Adipocyte (in vitro differentiated cells): ENCODE data around the gene CFAP46.
A peak's percentile ranks its signal among the peaks of the same experiment; 100 is the strongest.
"Not testable (repeated sequence)": the region's sequence is repeated elsewhere in the genome, so short reads cannot be mapped to it uniquely, and the experiment has no call there.

Experiments
- DNase-seq: peaks from one replicate; pipeline ENCODE4 v3.0.0-alpha.2; 2015; ENCODE audit warnings: low read depth
- H3K27me3 ChIP-seq: replicated peaks from 2 replicates; pipeline ENCODE4 v1.7.0; 2013; ENCODE audit warnings: mild to moderate bottlenecking, low read length, moderate library complexity; ENCODE audit not compliant: control insufficient read depth, insufficient read depth
- H3K36me3 ChIP-seq: 2 replicates; pipeline ENCODE4 v1.7.0; 2013; ENCODE audit warnings: low read length, mild to moderate bottlenecking, moderate library complexity; ENCODE audit not compliant: control insufficient read depth, insufficient read depth, severe bottlenecking
- H3K4me1 ChIP-seq: 2 replicates; pipeline ENCODE4 v1.7.0; 2013; ENCODE audit warnings: mild to moderate bottlenecking, low read length, moderate library complexity; ENCODE audit not compliant: control insufficient read depth, insufficient read depth
- H3K4me3 ChIP-seq: 2 replicates; pipeline ENCODE4 v1.7.0; 2013; ENCODE audit warnings: mild to moderate bottlenecking, low read length, moderate library complexity
- H3K9ac ChIP-seq: 2 replicates; pipeline ENCODE4 v1.7.0; 2013; ENCODE audit warnings: mild to moderate bottlenecking, low read length, moderate library complexity
- H3K9me3 ChIP-seq: 2 replicates; pipeline ENCODE4 v1.7.0; 2013; ENCODE audit warnings: mild to moderate bottlenecking, low read length, moderate library complexity; ENCODE audit not compliant: control insufficient read depth

Gene CFAP46

GRCh38 chr10:132939957-132940790, 2.2 kb downstream of the CFAP46 start:
- no peaks in the 10 kb centered on the region for H3K9me3 ChIP-seq
- peaks cover 42% of the 10 kb centered on the region for H3K27me3 ChIP-seq
- H3K4me3 ChIP-seq, result no peak overlapping the region
- H3K36me3 ChIP-seq, result no peaks in the 10 kb centered on the region
- DNase-seq, result peak; percentile 84
- no peaks in the 10 kb centered on the region for H3K4me1 ChIP-seq
- no peak overlapping the region for H3K9ac ChIP-seq

GRCh38 chr10:132939378-132939955, 2.9 kb downstream of the CFAP46 start:
- H3K9ac ChIP-seq, result no peak overlapping the region
- H3K4me1 ChIP-seq, result no peaks in the 10 kb centered on the region
- H3K4me3 ChIP-seq, result no peak overlapping the region
- no peaks in the 10 kb centered on the region for H3K9me3 ChIP-seq
- peaks cover 37% of the 10 kb centered on the region for H3K27me3 ChIP-seq
- DNase-seq, result no peak
- no peaks in the 10 kb centered on the region for H3K36me3 ChIP-seq

- Histone ChIP-seq H3K4me1 (no peaks in the 10 kb centered on the region), H3K9me3 (peaks cover 2% of the 10 kb centered on the region), H3K36me3 (no peaks in the 10 kb centered on the region), H3K27me3 (peaks cover 29% of the 10 kb centered on the region), H3K9ac (no peak overlapping the region), H3K4me3 (no peak overlapping the region)
- DNase-seq, result no peak
Measured at GRCh38 chr10:132938472-132939339, 3.7 kb downstream of the CFAP46 start.

- Histone ChIP-seq H3K4me3 (no peak overlapping the region), H3K9me3 (peaks cover 4% of the 10 kb centered on the region), H3K4me1 (no peaks in the 10 kb centered on the region), H3K9ac (no peak overlapping the region), H3K36me3 (no peaks in the 10 kb centered on the region), H3K27me3 (peaks cover 28% of the 10 kb centered on the region)
- DNase-seq, result no peak
Measured at GRCh38 chr10:132937861-132938260, 4.5 kb downstream of the CFAP46 start.

- Histone ChIP-seq H3K27me3 (peaks cover 14% of the 10 kb centered on the region), H3K4me3 (no peak overlapping the region), H3K36me3 (no peaks in the 10 kb centered on the region), H3K9me3 (peaks cover 4% of the 10 kb centered on the region), H3K9ac (no peak overlapping the region), H3K4me1 (no peaks in the 10 kb centered on the region)
- DNase-seq, result no peak
Measured at GRCh38 chr10:132934953-132935352, 7.4 kb downstream of the CFAP46 start.

GRCh38 chr10:132933308-132934042, 8.9 kb downstream of the CFAP46 start:
- Histone ChIP-seq H3K9me3 (peaks cover 4% of the 10 kb centered on the region), H3K4me3 (no peak overlapping the region), H3K27me3 (peaks cover 5% of the 10 kb centered on the region), H3K9ac (no peak overlapping the region), H3K4me1 (no peaks in the 10 kb centered on the region), H3K36me3 (no peaks in the 10 kb centered on the region)
- DNase-seq, result no peak

- H3K27me3 ChIP-seq, result peaks cover 5% of the 10 kb centered on the region
- DNase-seq, result no peak
- no peak overlapping the region for H3K4me3 ChIP-seq
- H3K9me3 ChIP-seq, result peaks cover 4% of the 10 kb centered on the region
- no peaks in the 10 kb centered on the region for H3K36me3 ChIP-seq
- H3K4me1 ChIP-seq, result no peaks in the 10 kb centered on the region
- no peak overlapping the region for H3K9ac ChIP-seq
Measured at GRCh38 chr10:132932461-132933307, 9.7 kb downstream of the CFAP46 start.

GRCh38 chr10:132931258-132932250, 10.8 kb downstream of the CFAP46 start:
- H3K4me3 ChIP-seq, H3K9me3 ChIP-seq, H3K27me3 ChIP-seq, H3K4me1 ChIP-seq, H3K9ac ChIP-seq, H3K36me3 ChIP-seq: not testable (repeated sequence)
- DNase-seq, result peak; percentile 2

- not testable (repeated sequence) for H3K9ac ChIP-seq, H3K4me3 ChIP-seq, H3K36me3 ChIP-seq, H3K27me3 ChIP-seq, DNase-seq, H3K9me3 ChIP-seq, H3K4me1 ChIP-seq
Measured at GRCh38 chr10:132930701-132931100, 11.7 kb downstream of the CFAP46 start.
